Stimulated activated CD4-positive, alpha-beta T cell treated with anti-CD3 and anti-CD28 coated beads, Interleukin-4, amount 100 ng/mL, for 1 hour (primary cell): ENCODE results near the gene CRYBG1.
"Not testable (repeated sequence)": the region's sequence is repeated elsewhere in the genome, so short reads cannot be mapped to it uniquely, and the experiment has no call there.

Source experiments
- DNase-seq: peaks from one replicate; pipeline ENCODE4 v3.0.0-alpha.2; 2020

CRYBG1 gene

GRCh38 chr6:106373502-106374239, 13.2 kb downstream of the CRYBG1 start:
- no peak for DNase-seq

DNA sequence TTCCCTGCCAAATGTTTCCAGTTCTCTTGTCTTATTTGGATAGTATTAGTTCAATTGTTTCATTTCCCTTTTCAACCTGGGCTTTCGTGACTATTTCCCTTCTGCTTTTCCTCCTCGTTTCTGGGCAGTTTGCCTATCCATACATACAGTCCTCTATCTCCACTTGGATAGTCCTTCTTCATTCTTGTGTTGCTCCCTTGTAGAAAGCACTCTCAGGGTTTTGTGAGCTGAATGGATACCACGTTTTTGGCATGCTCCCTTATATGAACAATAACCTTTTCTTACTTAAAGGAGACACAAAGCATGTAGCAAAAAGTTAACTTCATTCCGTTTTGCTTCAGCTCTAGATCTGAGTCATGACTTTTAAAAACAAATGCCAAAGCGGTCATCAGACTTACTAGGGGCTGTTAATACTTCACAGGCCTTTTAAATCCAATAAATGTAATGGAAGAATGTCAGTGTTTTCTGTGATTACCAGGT, 16.6 kb downstream of the CRYBG1 start:
- DNase-seq: no peak

DNA sequence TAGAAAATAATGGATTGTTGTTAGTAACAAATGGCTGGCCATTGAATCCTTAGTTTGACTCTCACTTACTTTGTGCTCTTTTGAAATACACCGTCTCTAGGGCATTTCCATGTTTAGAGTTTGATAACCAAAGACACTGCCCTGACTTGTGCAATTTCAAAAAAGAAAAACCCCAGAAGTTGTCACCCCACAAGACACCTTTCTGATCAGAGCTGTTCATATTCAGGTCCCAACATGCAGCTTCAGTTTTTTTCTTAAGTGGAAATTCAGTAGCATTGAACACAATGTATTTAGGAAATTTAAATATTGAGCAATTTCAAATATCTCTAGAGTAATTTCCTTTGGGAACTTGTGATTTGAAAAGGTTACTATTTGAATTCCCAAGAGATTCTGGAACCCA, 19.4 kb downstream of the CRYBG1 start:
- DNase-seq: no peak

- no peak for DNase-seq
Observed at GRCh38 chr6:106380407-106380806, 19.9 kb downstream of the CRYBG1 start.

DNA sequence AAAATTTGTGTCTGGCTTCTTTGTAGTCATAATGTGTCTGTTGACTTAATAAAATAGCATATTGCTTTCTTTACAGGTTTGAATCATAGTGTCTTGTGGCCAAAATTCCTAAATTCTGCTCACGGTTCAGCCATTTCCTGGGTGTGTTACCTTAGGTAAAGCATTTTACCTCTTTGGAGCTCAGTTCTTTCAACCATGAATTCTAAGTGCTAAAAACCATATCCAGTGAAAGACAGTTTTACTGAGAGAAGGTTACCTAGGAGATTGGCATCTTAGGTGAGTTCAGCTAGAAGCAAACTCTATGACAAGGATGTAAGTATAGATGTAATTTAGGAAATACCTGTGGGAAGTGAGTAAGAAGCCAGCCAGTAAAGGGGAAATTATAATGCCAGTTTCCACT, 20.7 kb downstream of the CRYBG1 start:
- DNase-seq: no peak

- no peak for DNase-seq
Observed at GRCh38 chr6:106381881-106382280, 21.4 kb downstream of the CRYBG1 start.

DNA sequence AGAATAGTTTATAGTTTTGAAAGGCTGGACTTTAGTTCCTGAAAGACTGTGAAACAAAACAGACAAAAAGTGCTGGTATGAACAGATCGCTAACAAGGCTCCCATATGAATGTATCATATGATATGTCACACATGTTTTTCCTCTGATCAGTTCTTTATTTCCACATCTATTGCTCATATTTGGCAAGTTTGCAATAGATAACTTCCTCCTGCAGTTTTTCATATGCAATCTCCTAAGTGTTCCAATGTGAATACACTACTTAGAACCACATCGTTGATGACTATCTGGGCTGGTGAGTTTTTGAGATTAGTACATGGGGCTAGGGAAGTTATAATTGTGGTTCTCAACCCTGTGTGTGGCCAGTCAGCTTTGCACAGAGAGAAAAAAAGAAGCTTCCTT, 23.1 kb downstream of the CRYBG1 start:
- no peak for DNase-seq

- no peak for DNase-seq
Observed at GRCh38 chr6:106385530-106385929, 25.0 kb downstream of the CRYBG1 start.

GRCh38 chr6:106387875-106388274, 27.4 kb downstream of the CRYBG1 start:
- no peak for DNase-seq

DNA sequence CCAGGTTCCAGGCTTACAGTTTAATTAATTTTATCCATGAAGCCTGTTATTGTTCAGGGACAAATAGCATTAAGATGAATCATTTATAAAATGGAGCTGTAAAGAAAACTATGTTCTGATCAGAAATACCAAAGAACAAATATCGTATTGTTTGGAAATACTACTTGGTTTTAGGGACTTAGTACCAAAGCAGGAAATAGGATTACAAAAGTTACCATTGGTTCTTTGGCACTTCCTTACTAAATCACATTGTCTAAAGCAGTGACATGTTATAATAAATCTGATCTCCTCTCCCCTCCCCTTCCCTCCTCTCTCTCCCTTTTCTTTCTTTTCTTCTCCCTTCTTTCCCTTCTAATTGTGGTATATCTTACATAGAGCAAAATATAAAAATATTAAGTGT, 29.6 kb downstream of the CRYBG1 start:
- DNase-seq: no peak

GRCh38 chr6:106396426-106397220, 36.1 kb downstream of the CRYBG1 start:
- DNase-seq: no peak

GRCh38 chr6:106397431-106397830, 36.9 kb downstream of the CRYBG1 start:
- no peak for DNase-seq

- DNase-seq: no peak
Observed at GRCh38 chr6:106398621-106399020, 38.1 kb downstream of the CRYBG1 start.

GRCh38 chr6:106405044-106405443, 44.5 kb downstream of the CRYBG1 start:
- not testable (repeated sequence) for DNase-seq

GRCh38 chr6:106411056-106411455, 50.5 kb downstream of the CRYBG1 start:
- DNase-seq: no peak

- DNase-seq: no peak
Observed at GRCh38 chr6:106411643-106412200, 51.2 kb downstream of the CRYBG1 start.

GRCh38 chr6:106413016-106413415, 52.5 kb downstream of the CRYBG1 start:
- DNase-seq: no peak

DNA sequence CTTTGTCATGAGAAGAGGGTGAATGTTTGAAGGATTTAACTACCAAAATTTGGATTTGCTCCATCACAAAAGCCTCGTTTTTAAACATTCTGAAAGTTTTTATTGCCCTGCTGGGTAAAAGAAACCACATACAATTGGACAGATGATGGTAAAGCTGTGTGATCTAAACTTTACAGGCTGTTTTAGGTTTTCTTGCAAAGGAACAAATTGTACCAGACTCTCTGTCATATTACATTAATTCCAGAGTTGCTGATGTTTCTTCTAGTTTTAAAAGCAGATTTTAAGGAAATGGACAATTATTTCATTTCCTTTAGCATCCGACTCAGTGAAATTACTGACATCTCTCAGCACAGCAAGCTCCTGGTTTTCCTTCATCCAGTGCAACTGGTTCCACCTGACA, 53.2 kb downstream of the CRYBG1 start:
- no peak for DNase-seq

GRCh38 chr6:106415921-106416320, 55.4 kb downstream of the CRYBG1 start:
- DNase-seq: no peak

- no peak for DNase-seq
Observed at GRCh38 chr6:106417572-106418147, 57.1 kb downstream of the CRYBG1 start.

GRCh38 chr6:106419900-106420613, 59.5 kb downstream of the CRYBG1 start:
- no peak for DNase-seq

GRCh38 chr6:106421496-106421895, 61.0 kb downstream of the CRYBG1 start:
- no peak for DNase-seq

DNA sequence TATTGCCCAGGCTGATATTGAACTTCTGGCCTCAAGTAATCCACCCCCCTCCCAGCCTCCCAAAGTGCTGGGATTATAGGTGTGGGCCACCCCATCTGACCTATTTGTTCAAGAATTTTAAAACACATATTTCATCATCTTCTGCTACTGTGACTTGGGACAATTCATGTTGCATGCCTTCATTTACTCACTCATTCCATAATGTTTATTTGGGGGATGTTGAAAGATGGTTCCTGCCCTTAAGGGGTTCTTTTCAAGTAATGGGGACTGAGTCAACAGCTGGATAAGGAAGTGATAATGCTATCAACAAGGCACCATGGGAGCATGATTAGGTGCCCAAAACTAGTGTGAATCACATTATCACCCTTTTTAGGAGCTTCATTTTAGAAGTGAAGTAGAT, 62.0 kb downstream of the CRYBG1 start:
- DNase-seq: no peak
